GM21528 (cell line): ENCODE data around the gene ADGRB3.
"Not testable (repeated sequence)": the region's sequence is repeated elsewhere in the genome, so short reads cannot be mapped to it uniquely, and the experiment has no call there.

Experiments used
- ATAC-seq: cut with Tn5 transposase; IDR thresholded peaks from one replicate; pipeline ENCODE4 v1.9.1; 2021; ENCODE audit warnings: mild to moderate bottlenecking, moderate library complexity; ENCODE audit not compliant: unreplicated experiment, low FRiP score

The ADGRB3 gene

GRCh38 chr6:68732423-68732822 lies 97.3 kb downstream of the ADGRB3 start:
- ATAC-seq: no peak

- no peak for ATAC-seq
These were observed 100.8 kb downstream of the ADGRB3 start for GRCh38 chr6:68735866-68736265.

GRCh38 chr6:68737061-68737460 lies 102.0 kb downstream of the ADGRB3 start:
- ATAC-seq: no peak

GRCh38 chr6:68738039-68738438 lies 103.0 kb downstream of the ADGRB3 start:
- no peak for ATAC-seq

- ATAC-seq: no peak
These were observed 105.9 kb downstream of the ADGRB3 start for GRCh38 chr6:68740828-68741500.

- no peak for ATAC-seq
These were observed 106.7 kb downstream of the ADGRB3 start for GRCh38 chr6:68741501-68742386.

- no peak for ATAC-seq
These were observed 108.0 kb downstream of the ADGRB3 start for GRCh38 chr6:68743099-68743498.

GRCh38 chr6:68744376-68744775 lies 109.3 kb downstream of the ADGRB3 start:
- not testable (repeated sequence) for ATAC-seq

- no peak for ATAC-seq
These were observed 111.3 kb downstream of the ADGRB3 start for GRCh38 chr6:68746376-68746775.

GRCh38 chr6:68747110-68747790 lies 112.2 kb downstream of the ADGRB3 start:
- no peak for ATAC-seq

- not testable (repeated sequence) for ATAC-seq
These were observed 112.8 kb downstream of the ADGRB3 start for GRCh38 chr6:68747832-68748231.

GRCh38 chr6:68754681-68755213 lies 119.7 kb downstream of the ADGRB3 start:
- ATAC-seq: no peak

GRCh38 chr6:68756454-68757375 lies 121.6 kb downstream of the ADGRB3 start:
- ATAC-seq: no peak

GRCh38 chr6:68757821-68758220 lies 122.7 kb downstream of the ADGRB3 start:
- ATAC-seq: no peak

- no peak for ATAC-seq
These were observed 123.5 kb downstream of the ADGRB3 start for GRCh38 chr6:68758559-68758958.

GRCh38 chr6:68760485-68760884 lies 125.4 kb downstream of the ADGRB3 start:
- ATAC-seq: no peak

GRCh38 chr6:68760941-68761676 lies 126.0 kb downstream of the ADGRB3 start:
- no peak for ATAC-seq

GRCh38 chr6:68761985-68762384 lies 126.9 kb downstream of the ADGRB3 start:
- ATAC-seq: no peak

- ATAC-seq: no peak
These were observed 136.3 kb downstream of the ADGRB3 start for GRCh38 chr6:68771426-68771825.
